GM18907 (cell line): ENCODE data around the gene MAST4.

Source experiments
- ATAC-seq: cut with Tn5 transposase; IDR thresholded peaks from one replicate; pipeline ENCODE4 v1.9.1; 2021; ENCODE audit warnings: mild to moderate bottlenecking, moderate library complexity; ENCODE audit not compliant: unreplicated experiment

MAST4 gene

DNA sequence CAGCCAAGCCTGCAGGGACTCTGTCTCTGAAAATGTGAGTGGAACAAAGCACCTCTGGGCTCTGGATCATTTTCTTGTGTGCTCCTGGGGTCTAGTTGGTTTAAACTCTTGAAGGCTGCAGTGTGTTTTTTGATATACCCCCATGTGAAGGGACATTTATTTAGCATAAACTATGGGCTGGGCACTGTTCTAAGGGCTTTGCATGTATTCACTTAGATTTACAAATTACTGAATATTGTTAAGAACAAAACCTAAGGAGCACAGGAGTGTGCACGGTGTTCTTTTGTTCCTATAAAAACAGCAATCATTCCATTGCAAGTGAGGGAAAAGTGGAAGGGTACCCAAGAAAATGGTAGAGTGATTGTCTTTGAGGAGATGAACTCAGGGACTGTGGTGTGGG is 620.4 kb downstream of the MAST4 start:
- ATAC-seq = no peak
